Sigmoid colon (tissue), 4 donors: ENCODE data around the gene EMP1.

Source experiments
- EP300 ChIP-seq, 4 donors: sonication (generic); formaldehyde crosslinking; IDR thresholded peaks; one replicate each; pipeline ENCODE4 v1.6.1; 2017; ENCODE audit warnings: antibody characterized with exemption in 4 of 4
- POLR2A ChIP-seq, 2 donors: fragments of 450-650 bp; IDR thresholded peaks; one replicate each; pipeline ENCODE4 v1.6.1; 2016; ENCODE audit warnings: antibody characterized with exemption in 2 of 2, mild to moderate bottlenecking in 2 of 2, moderate library complexity in 2 of 2
- TF ChIP-seq, protein P1 (sequence below), 4 experiments: fragments of 450-650 bp in 3 of 4; fragments of 200-600 bp in 1 of 4; IDR thresholded peaks; one replicate each; pipeline ENCODE4 v1.5.1; 2016 to 2019; ENCODE audit warnings: antibody characterized with exemption in 4 of 4, mild to moderate bottlenecking in 3 of 4, moderate library complexity in 2 of 4

DNA sequence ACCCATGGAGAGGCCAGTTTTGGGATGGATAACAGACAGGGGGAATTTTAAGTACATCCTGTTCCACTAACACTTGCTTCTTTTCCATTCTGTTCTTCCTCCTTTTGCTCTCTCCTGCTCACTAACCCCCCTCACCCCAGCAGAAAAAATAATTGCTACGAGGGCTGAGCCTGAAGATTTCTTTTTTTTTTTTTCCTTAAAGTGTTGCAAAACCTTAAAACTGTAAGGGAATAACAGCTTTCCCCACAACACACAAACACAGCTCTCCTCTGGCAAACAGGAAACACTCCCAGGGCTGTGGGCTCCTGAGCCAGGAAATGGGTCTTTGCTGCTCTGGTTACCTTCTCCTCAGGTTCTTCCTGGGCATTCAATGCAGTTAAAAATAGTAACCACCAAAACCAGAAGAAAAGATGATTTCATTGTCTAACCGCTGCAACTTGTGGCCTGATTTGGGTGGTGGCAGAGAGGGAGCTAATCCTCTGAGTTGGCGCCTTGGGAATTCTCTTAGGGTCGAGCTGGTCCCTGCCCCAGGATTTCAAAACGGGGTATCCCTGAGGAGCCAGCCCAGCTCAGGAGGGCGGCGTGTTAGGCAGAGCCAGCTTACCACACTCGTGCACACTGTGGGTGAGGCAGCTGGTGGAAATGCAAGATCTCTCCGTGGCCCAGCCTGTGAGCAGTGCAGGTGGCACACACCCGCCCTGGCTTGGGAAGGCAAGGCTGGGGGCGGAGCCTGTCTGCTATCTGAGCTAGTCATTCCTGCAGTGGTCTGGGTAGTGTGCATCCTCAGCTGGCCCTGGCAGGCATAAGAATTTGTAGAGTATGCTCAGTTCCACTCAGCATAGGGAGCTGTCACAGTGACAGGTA, 17.1 kb upstream of the EMP1 start:
- TF ChIP-seq EP300 (IDR thresholded peaks at IDR 0.05) (no peak), POLR2A (IDR thresholded peaks at IDR 0.05) (no peak)
- TF ChIP-seq, protein P1, sequence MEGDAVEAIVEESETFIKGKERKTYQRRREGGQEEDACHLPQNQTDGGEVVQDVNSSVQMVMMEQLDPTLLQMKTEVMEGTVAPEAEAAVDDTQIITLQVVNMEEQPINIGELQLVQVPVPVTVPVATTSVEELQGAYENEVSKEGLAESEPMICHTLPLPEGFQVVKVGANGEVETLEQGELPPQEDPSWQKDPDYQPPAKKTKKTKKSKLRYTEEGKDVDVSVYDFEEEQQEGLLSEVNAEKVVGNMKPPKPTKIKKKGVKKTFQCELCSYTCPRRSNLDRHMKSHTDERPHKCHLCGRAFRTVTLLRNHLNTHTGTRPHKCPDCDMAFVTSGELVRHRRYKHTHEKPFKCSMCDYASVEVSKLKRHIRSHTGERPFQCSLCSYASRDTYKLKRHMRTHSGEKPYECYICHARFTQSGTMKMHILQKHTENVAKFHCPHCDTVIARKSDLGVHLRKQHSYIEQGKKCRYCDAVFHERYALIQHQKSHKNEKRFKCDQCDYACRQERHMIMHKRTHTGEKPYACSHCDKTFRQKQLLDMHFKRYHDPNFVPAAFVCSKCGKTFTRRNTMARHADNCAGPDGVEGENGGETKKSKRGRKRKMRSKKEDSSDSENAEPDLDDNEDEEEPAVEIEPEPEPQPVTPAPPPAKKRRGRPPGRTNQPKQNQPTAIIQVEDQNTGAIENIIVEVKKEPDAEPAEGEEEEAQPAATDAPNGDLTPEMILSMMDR (IDR thresholded peaks at IDR 0.05), result no peak
